NCI-H69 (cell line): Measurements from ENCODE around the gene CCDC33.

Experiments used
- DNase-seq: peaks from one replicate; lab custom pipeline; 2025; lab: John Stamatoyannopoulos, UW

The CCDC33 gene

DNA sequence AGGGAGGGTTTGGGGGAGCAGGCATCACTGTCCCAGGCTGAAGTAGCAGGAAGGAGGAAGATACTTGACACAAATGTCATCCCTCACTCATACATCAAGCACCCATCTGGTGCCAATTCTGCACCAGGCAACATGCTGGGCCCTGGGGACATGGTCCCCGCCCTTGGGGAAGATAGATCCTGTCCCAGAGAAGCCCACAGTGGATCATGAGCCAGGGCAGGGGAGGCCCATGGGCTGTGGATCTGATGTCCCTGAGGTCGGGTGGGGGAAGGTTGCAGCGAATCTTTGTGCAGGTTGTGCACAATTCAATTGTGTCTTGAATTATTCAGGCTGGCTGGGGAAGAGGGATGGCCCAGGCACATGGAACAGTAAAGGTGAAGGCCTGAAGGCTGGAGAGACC lies 6.4 kb upstream of the CCDC33 start:
- DNase-seq = peak; percentile 17

DNA sequence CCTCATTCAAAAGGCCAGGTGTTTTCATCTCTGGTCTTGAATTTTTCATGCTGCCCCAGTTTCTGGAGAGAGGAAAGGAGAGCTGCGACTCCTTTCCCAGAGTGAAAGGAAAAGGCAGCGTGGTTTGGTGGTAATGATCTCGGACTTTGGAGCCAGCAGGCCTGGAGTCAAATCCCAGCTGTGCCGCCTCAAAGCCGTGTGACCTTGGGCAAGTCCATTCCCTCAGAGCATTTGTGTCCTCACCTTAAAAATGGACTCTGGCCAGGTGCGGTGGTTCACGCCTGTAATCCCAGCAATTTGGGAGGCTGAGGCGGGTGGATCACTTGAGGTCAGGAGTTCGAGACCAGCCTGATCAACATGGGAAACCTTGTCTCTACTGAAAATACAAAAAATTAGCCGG lies 4.7 kb upstream of the CCDC33 start:
- no peak for DNase-seq

DNA sequence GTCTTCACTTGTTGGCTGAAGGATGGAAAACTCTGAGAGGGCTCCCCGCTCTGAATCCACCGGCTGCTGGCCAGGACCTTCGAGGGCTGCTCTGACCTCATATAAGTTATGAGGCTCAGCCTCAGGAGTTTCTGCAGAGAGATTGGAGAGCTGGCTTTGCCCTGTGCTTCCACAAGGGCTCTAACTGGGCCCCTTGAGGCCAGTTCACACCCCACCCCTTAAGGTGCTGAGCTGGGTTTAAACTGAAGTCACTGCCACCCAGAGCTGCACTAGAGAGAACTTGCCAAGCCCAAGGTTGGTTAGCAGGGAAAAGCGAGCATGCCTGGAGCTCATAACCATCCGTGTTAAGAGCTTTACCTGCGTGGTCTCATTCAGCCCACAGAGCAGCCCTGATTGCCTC lies 2.8 kb upstream of the CCDC33 start:
- DNase-seq = no peak

DNA sequence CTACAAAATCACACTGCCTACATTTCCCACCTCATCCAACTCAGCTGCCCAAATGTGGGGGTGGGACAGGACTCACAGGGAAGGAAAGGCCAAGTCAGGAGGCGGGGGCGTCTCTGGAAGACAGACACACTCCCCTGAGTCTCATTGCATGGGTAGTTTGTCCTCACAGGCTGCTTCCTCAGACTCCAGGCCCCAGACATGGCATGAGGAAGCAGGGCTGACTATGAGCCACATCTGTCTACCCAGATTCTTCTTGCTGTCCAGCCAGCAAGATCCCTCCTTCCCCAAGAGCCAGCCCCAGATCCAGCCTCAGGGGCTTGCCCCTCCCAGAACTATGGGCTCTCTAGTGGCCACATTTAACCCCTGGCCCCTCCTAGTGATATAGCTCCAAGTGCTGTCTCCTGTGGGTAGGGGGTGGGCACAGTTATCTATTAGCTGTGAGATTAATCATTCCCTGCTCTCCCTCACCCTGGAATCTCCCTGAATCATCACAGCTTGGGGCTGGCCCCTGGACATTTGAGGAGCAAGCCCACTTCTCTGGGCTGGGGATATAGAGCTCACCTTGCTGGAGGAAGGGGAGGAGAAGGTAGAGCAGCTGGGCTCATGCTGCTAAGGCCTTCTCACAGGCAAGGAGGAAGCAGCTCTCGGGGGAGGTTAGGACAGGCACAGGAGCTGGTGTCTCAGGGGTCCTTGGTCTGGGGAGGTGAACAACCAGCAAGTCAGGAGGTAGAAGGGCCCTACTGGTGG lies 2.1 kb upstream of the CCDC33 start:
- DNase-seq = peak; percentile 66

DNA sequence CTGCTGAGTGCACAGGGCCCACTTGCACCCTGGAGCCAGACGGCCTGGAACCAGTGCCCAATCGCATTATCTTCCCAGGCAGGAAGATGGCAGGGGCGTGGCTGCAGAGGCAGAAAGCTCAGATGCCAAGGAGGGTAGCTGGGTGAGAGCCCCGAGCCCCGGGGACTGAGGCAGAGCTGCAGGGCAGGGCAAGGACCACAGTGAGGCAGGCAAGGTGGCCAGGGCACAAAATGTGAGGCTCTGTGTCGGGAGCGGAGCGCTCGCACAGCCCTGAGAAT lies 1.6 kb upstream of the CCDC33 start:
- DNase-seq = peak; percentile 66

DNA sequence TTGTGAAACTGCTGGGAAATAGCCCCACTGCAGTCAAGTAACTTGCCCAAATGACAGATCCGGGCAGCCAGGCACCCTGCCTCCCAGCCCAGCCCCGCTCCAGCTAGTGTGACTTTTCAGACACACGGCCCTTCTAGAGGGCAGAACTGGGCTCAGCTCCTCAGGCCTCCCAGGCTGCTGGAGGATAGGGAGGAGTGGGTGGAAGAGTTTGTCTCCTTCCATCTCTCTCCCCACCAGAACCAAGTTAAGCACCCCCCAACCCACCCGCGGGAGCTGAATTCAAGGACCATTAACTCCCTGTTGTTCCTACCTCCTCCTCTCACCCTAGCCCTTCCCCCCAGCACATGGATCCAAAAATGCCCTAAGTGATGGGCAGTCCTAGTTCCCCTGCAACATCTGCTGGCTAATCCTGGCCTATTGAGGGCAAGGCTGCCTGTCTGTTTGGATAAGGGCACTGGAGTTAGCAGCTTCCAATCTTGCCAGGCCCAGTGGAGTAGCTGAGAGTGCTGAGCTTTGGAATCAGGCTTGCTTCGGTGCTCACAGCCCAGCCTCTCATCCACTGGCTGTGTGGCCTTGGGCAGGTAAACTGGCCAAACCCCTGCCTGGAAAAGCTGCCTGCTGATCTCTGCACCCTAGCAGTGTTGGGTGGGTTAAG lies 3.1 kb downstream of the CCDC33 start:
- peak; percentile 93 for DNase-seq

DNA sequence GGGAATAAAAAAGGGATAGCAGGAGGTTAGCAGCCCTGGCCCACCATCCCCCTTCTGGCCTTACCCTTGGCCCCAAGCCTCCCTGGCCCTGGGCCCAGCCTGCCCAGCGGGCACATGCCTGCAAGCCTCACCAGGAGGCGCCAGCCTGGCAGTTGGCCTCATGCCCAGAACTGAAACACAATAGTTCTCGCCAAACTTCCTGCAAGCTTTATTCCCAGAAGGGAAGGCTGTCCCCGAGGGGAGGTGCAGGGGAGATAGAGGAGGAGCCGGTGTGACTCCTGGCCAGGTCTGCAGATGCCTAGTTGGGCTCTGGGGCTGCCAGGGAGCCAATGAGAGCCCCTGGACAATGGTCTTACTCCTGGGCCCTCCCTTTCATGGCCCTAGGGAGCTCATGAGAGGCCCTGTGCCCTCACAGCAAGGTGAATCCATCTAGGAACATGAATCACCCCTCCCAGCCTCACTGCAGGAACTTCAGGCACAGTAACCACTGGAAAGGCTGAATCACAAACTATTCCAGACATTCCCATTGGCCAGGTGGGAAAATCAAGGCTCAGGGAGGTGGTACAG lies 4.0 kb downstream of the CCDC33 start:
- peak; percentile 98 for DNase-seq

DNA sequence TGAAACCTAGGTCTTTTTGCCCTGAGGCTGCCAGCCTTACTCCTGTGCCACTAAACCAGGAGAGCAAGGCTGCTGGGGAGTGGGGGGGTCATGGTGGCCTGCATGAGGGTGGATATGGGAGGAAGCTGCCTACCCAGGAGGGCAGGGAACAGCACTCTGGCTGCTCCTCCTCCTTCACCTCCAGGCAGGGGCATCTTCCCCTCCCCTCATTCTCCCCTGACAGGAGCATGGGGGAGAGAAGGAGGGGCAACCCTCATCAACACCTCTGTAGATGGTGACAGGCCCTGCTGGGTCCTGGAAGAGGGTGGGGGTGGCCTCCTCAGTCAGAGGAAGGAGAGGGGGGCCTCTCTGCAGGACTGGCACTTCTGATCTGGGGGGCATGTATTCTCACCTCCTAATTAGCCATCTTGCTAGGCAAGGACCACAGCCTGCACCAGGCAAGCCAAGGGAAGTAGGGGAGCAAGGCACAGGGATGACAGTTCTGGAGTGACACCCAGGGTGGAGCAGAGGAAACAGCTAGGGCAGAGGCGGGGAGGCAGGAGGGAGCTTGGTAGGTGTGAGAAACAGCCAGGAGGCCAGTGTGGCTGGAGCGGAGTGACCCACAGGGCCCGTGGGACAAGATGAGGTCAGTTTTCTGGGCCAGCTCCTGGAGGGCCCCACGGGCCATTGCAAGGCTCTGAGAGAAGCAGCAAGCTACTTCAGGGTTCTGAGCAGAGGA lies 4.9 kb downstream of the CCDC33 start:
- DNase-seq = peak; percentile 70

DNA sequence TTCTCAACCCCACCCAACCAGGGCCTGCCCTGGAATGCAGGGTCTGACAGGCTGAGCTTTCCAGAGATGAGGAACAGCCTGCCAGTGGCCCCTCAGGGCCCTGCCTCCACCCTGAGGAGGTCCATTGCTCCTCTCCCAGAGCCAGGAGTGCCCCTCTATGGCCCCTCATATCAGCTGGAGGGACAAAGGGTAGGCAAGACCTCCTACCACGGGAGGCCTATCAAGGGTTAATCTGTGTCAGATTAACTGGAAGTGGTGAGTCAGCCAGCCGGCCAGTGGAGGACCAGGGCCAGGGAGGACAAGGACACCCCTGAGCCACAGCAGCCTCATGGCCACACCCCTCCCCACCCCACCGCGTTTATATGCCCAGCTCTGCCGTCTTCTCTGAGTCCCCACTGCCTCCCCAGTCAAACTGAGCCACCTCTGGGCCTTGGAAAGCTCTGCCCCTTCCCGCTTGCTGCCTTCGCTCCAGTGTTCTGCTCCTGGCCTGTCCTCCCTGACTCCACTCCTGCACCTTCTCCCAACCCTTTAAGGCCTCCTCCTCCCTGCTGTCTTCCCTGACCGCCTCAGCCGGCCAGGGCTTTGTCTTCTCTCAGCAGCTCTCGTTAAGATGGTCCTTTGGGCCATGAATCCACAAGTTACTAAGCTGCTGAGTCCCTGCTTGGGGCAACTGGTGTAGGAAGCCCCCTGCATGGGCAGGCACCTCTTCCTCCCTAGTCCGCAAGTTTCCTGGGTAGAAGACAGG lies 6.5 kb downstream of the CCDC33 start:
- no peak for DNase-seq

DNA sequence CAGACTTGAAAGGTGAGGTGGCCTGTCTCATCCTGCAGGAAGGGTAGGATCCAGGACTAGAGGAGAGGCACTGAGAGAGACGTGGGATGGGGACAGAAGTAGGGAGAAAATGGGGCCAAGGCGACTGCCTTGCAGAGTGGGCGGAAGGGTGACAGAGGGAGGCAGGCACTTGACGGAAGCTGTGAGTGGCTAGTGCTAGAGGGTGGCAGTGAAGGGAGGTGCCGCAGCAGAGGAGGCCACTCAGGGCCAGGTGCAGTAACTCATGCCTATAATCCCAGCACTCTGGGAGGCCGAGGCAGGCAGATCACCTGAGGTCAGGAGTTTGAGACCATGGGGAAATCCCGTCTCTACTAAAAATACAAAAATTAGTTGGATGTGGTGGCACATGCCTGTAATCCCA lies 7.3 kb downstream of the CCDC33 start:
- DNase-seq = peak; percentile 39

DNA sequence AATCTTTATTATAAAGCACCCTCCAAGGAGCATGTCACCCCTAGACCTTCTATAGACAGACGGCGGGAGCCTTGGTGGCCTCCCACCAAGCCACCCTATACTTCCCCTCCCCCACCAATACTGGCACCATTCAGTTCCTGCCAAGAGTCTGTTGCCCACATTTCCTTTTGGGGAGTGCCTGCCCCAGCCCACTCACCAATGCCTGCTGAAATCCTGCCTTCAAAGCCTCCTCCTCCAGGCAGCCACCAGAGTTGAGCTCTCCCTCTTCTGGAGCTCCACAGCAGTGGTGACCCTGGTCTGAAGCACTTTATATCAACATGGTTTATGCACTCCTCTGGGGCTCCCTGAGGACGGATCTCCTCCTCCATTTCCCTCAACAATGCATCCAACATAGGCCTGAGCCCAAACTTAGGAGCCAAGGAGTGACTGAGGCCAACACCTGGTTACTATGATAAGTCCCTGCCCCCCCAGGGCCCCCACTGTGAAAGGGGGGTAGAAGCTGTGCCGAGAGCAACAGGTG lies 8.8 kb downstream of the CCDC33 start:
- DNase-seq = no peak

DNA sequence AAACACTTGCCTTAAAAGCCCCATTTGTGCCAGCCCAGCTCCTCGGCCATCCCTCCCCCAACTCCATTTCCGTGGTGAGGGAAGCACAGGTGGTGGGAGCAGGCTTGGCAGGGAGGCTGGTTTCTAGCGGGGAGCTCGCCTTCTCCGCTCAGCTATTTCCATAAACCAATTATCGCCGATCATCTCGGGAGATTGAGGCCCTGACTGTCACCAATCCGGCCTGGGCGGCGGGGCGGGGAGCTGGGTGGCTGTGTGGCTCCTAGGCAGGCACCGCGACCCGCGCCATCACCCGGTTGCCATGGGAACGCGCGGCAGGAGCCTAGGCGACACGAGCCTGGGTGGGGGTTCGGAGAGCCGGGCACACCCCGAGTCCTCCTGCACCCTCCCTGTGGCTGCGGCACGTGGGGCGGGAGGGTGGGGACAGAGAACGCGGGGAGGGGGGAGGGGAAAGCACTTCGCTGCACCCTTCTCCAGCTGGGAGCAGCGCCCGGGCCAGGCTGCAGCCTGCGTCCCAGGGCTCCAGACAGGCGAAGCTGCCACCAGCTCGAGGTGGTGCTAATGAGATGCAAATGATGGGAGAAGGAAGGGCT lies 9.3 kb downstream of the CCDC33 start:
- peak; percentile 93 for DNase-seq

DNA sequence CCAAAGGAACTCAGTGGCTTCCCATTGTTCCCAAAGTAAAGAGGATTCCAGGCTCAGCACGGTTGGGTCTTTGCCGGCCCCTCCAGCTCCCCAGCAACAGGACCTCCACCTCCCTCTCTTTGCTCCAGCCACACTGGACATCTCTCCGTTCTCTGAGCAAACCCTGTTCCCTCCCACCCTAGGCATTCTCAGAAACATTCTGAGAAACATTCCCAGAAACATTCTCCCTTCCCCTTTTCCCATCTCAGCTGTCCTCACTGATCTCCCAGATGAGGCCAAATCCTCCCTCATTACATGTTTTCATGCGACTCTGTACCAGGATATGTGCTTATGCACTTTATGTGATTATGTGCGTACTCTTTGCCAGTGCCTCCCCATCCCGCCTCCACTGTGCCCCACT lies 14.1 kb downstream of the CCDC33 start:
- no peak for DNase-seq

DNA sequence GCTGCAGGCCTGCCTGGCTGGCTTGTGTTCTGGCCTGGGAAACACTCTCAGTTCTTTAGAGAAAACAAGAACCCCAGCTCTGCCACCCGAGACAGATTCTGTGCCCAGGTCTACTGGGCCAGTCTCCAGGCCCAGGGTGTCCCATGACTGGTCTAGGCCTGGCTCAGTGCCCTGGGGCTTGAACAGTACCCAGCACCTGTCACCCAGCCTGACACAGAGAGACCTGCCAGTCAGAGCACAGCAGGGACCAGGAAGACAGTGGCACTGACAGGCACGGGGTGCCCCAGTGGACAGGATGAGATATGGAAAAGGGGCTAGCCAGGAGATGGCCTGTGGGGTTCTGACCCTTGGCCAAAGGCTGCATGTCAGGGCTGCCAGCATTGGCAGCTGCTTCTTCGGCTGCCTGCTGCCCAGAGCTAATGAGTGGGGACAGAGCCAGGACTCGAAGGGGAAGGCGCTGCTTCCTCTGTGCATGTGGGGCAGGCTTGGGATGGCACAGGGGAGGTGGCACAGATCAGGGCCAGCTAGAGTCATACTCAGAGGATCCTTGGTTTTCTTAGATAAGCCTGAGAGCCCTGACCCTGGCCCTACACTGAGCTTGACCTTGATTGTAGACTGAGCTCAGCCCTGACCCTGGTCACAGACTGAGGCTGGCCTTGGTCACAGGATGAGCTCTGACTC lies 15.1 kb downstream of the CCDC33 start:
- DNase-seq = peak; percentile 13

DNA sequence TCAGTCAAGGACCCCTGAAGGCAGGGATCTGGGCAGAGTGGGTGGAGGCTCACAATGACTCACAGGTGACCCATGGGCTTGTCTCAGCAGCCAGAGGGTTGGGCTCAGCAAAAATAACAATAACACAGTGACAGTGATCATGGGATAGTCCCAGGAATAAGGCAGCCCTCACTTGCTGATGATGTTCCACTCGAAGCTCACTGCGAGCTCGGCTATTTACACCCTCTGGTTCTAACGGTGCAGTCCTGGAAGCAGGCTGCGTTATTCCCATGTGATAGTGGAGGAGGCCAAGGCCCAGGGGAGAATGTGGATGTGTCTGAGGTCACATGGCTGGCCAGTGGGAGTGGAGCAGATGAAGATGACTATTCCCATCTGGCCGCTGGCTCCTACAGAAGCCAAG lies 16.2 kb downstream of the CCDC33 start:
- DNase-seq = no peak

DNA sequence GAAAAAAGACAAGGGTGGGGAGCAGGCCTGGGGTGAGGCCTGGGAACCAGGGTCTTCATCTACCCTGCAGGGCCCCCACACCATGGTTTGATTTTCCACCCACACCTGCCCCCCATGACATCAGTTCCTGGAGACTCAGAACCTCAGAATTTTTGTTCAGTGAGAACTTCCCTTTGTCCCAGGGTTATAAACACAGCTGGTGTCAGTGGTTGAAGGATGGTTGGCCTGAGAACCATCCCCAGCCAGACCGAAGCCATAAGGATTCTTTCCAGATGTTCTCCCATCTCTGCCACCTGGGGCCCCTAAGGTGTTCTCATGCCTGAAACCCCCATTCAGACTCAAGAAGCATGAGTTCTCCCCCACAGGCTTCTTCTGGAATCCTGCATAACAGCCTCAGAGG lies 16.6 kb downstream of the CCDC33 start:
- DNase-seq = no peak

DNA sequence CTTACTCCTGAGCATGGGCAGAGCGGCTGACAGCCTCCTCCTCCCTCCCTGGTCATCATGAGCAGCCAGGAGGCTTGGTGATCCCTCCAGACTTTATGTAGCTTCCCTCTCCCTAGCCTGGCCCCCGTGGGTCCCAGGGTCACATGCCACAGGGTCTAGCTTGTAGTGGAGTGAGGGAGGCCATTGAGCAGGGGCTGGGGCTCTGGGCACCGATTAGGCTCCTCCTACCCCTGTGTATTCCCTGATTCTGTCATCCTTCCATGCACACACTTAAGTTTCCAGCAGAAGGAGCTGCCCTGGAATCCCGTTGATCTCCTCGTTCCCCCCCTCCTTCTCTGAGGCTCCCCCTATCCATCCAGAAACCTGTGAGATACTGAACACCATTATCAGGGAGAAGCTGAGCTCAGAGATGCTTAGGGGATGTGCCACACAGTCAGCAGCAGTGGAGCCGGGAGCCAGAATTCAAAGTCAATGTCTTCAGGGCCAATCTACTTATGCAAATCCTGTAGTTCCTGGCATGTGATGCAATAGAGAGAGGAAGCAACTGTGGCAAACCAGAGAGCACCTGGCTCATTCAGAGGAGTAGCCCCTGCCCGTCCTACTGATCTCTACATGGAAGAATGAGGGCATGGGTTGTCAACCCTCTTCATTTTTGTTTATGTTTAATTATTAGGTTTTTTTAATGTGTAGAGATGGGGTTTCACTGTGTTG lies 17.2 kb downstream of the CCDC33 start:
- no peak for DNase-seq

DNA sequence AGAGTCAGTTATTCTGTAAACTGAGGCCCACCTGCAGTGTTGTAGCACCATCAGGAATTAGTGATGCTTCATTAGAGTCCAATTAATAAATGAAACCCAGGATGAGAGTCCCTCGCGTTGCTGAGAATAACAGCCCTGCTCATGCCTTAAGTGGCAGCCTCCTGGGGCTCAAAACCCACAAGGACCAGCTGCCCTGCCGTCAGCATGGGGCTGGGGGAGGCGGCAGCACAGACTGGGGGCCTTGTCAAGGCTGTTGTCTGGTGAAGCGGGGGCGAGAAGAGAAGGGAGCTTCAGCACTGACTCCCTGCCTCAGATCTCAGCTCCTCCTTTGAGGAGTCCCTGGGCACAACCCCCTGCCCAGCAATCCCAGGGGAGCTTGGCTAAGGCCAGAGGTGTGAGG lies 21.0 kb downstream of the CCDC33 start:
- no peak for DNase-seq

DNA sequence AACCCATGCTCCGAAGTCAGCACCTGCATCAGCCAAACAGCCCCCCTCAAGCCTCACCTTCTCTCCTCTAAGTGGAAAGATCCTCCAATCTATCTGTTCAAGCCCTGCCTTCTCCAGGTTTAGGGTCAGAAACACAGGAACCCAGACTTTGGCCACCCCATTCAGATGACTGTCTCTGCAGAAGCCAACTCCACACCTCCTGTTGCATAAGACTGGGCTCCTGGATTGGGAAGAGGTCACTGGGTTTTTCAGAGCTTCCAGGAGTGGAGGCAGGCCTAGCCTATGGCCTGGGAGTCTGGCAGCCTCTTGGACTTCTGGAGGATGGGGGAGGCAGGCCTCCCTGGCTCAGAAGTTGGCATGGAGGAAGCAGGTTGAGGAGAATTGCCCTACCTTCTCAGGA lies 21.5 kb downstream of the CCDC33 start:
- DNase-seq = no peak

DNA sequence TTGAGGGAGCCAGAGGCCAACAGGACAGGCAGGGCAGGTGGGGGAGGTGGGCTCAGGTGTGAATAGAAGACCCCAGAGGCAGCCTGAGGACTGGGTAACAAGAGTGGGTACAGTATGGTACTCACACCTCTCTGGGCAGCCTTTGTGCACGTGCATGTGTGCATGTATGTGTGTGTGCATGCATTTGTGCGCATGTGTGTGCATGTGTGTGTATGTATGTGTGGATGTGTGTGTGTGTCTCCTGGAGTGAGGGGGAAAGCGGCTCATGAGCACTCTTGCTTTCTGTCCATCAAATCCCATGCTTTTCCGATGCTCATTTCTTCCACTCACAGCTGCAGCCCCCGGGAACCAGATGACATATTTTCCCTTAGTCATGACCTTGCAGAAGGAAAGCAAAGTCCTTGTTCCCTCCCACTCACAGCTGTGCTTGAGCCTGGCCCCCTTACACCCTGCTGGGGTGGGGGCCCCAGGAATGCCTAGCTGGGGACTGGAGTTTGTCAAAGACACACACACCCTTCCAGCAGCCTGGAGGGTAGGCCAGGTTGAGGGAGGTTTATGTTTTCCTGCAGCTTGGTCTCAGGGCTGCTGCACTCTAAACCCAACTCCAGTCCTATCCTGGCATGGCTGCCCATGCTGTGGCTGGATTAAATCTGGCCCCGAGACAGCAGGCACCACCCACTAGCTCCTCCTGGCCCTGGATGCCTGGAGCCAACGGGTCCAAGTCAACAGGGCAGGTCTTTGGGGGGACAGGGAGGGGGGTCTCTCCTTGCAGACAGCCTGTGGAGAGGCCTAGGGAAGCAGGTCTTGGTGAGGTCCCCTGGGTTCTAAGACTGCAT lies 22.5 kb downstream of the CCDC33 start:
- DNase-seq = no peak
